Suprapubic skin (tissue), 3 donors: Measurements from ENCODE around the gene FAM241A.

Experiments used
- CTCF ChIP-seq, 2 donors: fragments of 200-600 bp in 1 of 2; fragments of 450-650 bp in 1 of 2; sonication (generic) in 1 of 2; IDR thresholded peaks; one replicate each; pipeline ENCODE4 v1.5.1; 2016 to 2019; ENCODE audit warnings: antibody characterized with exemption in 2 of 2, mild to moderate bottlenecking in 1 of 2, moderate library complexity in 1 of 2
- POLR2AphosphoS5 ChIP-seq, 3 donors: sonication (generic); formaldehyde crosslinking; IDR thresholded peaks; one replicate each; pipeline ENCODE4 v1.6.1; 2017; ENCODE audit warnings: antibody characterized with exemption in 3 of 3

DNA sequence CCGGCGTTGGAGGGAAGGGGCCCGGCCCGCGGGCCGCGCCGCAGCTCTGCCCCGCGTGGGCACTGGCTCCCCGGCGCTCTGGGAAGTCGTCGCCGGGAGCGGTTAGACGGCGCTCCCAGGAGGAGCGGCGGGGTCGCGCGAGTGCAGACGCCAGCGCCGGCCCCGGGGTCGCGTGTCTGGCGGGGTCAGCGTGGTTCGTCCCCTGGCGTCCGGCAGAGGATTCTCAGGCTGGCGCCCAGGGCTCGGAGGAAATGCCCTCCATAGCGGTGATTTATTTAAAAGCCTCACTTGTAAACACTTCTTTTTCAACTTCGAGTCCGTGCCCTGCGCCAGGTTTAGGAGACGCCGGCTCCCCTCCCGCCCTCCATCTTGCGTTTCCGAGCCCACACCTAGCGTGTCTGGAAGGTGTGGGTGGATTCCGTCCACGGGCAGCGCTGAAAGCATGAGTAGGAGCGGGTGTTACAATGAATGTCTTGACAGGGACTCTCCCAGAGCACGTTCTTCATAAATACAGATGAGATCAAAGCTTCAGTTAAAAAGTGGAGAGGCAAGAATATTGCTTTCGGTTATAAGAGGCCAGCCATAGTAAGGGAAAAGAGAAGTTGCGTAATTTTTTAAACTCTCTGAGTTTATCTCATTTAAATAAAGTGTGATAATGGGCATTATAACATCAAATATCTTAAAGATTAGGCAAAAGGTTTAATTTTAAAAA, 692 bp downstream of the FAM241A start:
- TF ChIP-seq CTCF (IDR thresholded peaks at IDR 0.05) (no peak), POLR2AphosphoS5 (IDR thresholded peaks at IDR 0.05) (no peak)
